GM18526 (cell line): Measurements from ENCODE around the gene RARRES2.

Source experiments
- POLR2A ChIP-seq: IDR thresholded peaks from 3 replicates; pipeline ENCODE4 v1.6.1; 2011; ENCODE audit not compliant: insufficient read length; ENCODE audit errors: extremely low read depth

RARRES2 gene

GRCh38 chr7:150379441-150380379 lies 38.3 kb upstream of the RARRES2 start:
- TF ChIP-seq POLR2A, result peak; percentile 58

- peak; percentile 93 for TF ChIP-seq POLR2A
These were observed 37.5 kb upstream of the RARRES2 start, which contains the start of gene ZNF775 for GRCh38 chr7:150378853-150379440. TSS of gene ZNF775 (plus strand) at chr7:150379330. CDS start at chr7:150388471, 9,141 bp downstream.

GRCh38 chr7:150378115-150378852 lies 36.9 kb upstream of the RARRES2 start:
- TF ChIP-seq POLR2A, result peak; percentile 85

GRCh38 chr7:150377635-150378034 lies 36.2 kb upstream of the RARRES2 start:
- TF ChIP-seq POLR2A, result no peak

GRCh38 chr7:150377196-150377595 lies 35.8 kb upstream of the RARRES2 start:
- TF ChIP-seq POLR2A, result peak; percentile 38

GRCh38 chr7:150376560-150376959 lies 35.1 kb upstream of the RARRES2 start:
- no peak for TF ChIP-seq POLR2A

GRCh38 chr7:150375662-150376521 lies 34.5 kb upstream of the RARRES2 start:
- peak; percentile 37 for TF ChIP-seq POLR2A

- TF ChIP-seq POLR2A, result no peak
These were observed 33.0 kb upstream of the RARRES2 start for GRCh38 chr7:150374472-150374871.

- no peak for TF ChIP-seq POLR2A
These were observed 32.6 kb upstream of the RARRES2 start for GRCh38 chr7:150374026-150374425.

- no peak for TF ChIP-seq POLR2A
These were observed 31.8 kb upstream of the RARRES2 start for GRCh38 chr7:150373049-150373801.

- no peak for TF ChIP-seq POLR2A
These were observed 31.0 kb upstream of the RARRES2 start for GRCh38 chr7:150372271-150373048.

GRCh38 chr7:150371996-150372270 lies 30.5 kb upstream of the RARRES2 start:
- TF ChIP-seq POLR2A, result peak; percentile 3
